ENCODE results near the gene BLTP2. TPM values are rescaled to one million over a fixed set of nuclear protein-coding genes. Genes with fewer than 3 reads are reported as not detected.

BLTP2 gene
- total RNA-seq, 1 experiment from 2014 or later: 140 TPM

Other genes starting within 250 kb of the BLTP2 start
- gene SLC46A1, start 238.9 kb downstream of the BLTP2 start, total RNA-seq (2021; ENCODE audit: unreplicated experiment): 17.8 TPM
- not detected for gene SLC13A2, start 171.5 kb downstream of the BLTP2 start, total RNA-seq (2021; ENCODE audit: unreplicated experiment)
- gene FOXN1, start 138.8 kb downstream of the BLTP2 start, total RNA-seq (2021; ENCODE audit: unreplicated experiment): not detected
- 43.2 TPM for gene UNC119, start 92.5 kb downstream of the BLTP2 start, total RNA-seq (2021; ENCODE audit: unreplicated experiment)
- 45.8 TPM for gene PIGS, start 73.6 kb downstream of the BLTP2 start, total RNA-seq (2021; ENCODE audit: unreplicated experiment)
- 82.8 TPM for gene ALDOC, start 68.3 kb downstream of the BLTP2 start, total RNA-seq (2021; ENCODE audit: unreplicated experiment)
- 94.9 TPM for gene SPAG5, start 46.1 kb downstream of the BLTP2 start, total RNA-seq (2021; ENCODE audit: unreplicated experiment)
- gene RSKR, start 31.0 kb downstream of the BLTP2 start, total RNA-seq (2021; ENCODE audit: unreplicated experiment): 18.9 TPM
- 41.3 TPM for gene SDF2, start 16.7 kb upstream of the BLTP2 start, total RNA-seq (2021; ENCODE audit: unreplicated experiment)
- gene SUPT6H, start 17.0 kb upstream of the BLTP2 start, total RNA-seq (2021; ENCODE audit: unreplicated experiment): 62.1 TPM
- gene PROCA1, start 66.7 kb upstream of the BLTP2 start, total RNA-seq (2021; ENCODE audit: unreplicated experiment): 0.96 TPM
- gene RAB34, start 72.7 kb upstream of the BLTP2 start, total RNA-seq (2021; ENCODE audit: unreplicated experiment): 0.59 TPM
- gene RPL23A, start 74.8 kb upstream of the BLTP2 start, total RNA-seq (2021; ENCODE audit: unreplicated experiment): 2,087 TPM
- gene TLCD1, start 81.1 kb upstream of the BLTP2 start, total RNA-seq (2021; ENCODE audit: unreplicated experiment): 28.3 TPM
- 7.0 TPM for gene NEK8, start 83.6 kb upstream of the BLTP2 start, total RNA-seq (2021; ENCODE audit: unreplicated experiment)
- gene TRAF4, start 98.9 kb upstream of the BLTP2 start, total RNA-seq (2021; ENCODE audit: unreplicated experiment): 127 TPM
- 22.7 TPM for gene FAM222B, start 197.6 kb upstream of the BLTP2 start, total RNA-seq (2021; ENCODE audit: unreplicated experiment)
- gene ERAL1, start 209.9 kb upstream of the BLTP2 start, total RNA-seq (2021; ENCODE audit: unreplicated experiment): 52.0 TPM

Measured in HCT116 (cell line).